ENCODE data around the gene GOLPH3L. TPM values are rescaled to one million over a fixed set of nuclear protein-coding genes. Genes with fewer than 3 reads are reported as not detected.

Gene GOLPH3L
- total and polyA plus RNA-seq, 7 donors = 18.1 to 66.6 (median 26.5) TPM

DNA sequence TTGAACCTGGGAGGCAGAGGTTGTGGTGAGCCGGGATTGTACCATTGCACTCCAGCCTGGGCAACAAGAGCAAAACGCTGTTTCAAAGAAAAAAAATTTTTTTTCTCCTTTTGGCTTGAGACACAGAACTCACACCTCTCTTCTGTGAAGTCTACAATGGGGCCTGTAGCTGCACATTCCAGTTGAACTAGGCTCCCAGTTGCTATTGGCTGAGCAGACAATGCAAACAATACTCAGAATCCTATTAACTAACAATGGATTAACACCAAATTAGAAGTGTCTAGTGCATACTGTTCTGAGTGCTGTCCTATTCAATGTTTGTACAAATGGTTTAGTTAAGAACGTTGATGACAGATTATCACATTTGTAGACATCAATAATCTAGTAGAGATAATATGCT lies 100.0 kb downstream of the GOLPH3L start:
- Histone ChIP-seq H3K27ac (no peak overlapping the region), H3K4me1 (no peaks in the 10 kb centered on the region), H3K4me3 (no peak overlapping the region), H3K27me3 (no peaks in the 10 kb centered on the region), H3K9me3 (no peaks in the 10 kb centered on the region), H3K36me3 (peaks cover 0 to 10% (median 7%) of the 10 kb centered on the region in 4 donors)
- intact Hi-C loops (cut with DNase I) = no loop called here
- TF ChIP-seq EP300 (IDR thresholded peaks at IDR 0.05) (no peak), POLR2AphosphoS5 (IDR thresholded peaks at IDR 0.05) (no peak), POLR2A (IDR thresholded peaks at IDR 0.05) (no peak)
- TF ChIP-seq, protein P1, sequence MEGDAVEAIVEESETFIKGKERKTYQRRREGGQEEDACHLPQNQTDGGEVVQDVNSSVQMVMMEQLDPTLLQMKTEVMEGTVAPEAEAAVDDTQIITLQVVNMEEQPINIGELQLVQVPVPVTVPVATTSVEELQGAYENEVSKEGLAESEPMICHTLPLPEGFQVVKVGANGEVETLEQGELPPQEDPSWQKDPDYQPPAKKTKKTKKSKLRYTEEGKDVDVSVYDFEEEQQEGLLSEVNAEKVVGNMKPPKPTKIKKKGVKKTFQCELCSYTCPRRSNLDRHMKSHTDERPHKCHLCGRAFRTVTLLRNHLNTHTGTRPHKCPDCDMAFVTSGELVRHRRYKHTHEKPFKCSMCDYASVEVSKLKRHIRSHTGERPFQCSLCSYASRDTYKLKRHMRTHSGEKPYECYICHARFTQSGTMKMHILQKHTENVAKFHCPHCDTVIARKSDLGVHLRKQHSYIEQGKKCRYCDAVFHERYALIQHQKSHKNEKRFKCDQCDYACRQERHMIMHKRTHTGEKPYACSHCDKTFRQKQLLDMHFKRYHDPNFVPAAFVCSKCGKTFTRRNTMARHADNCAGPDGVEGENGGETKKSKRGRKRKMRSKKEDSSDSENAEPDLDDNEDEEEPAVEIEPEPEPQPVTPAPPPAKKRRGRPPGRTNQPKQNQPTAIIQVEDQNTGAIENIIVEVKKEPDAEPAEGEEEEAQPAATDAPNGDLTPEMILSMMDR (IDR thresholded peaks at IDR 0.05) = no peak
- DNase-seq = no peak
- WGBS, 2 donors = 82 to 89% methylated on average over 3 of the region's 3 CpGs

Small RNA genes within 50 kb of the gene (small RNA-seq; reads per million reads assigned to genes)
- gene RF00015 (0 reads per million in 3 donors), gene RF00561 (0 reads per million in 3 donors), gene RNU6-1042P (0 reads per million in 3 donors)

Other genes with a start within 250 kb of the GOLPH3L start
- gene TARS2, start 209.7 kb downstream of the GOLPH3L start, total RNA-seq = 10 to 100 TPM in 2 of 4 donors, 1 to 10 TPM in 2; 8.1 to 13.3 (median 10.4) TPM
- gene TARS2, start 209.7 kb downstream of the GOLPH3L start, polyA plus RNA-seq = 10 to 100 TPM in 1 of 3 donors, 1 to 10 TPM in 2; 4.6 to 16.9 (median 6.0) TPM
- 10 to 100 TPM in 3 of 4 donors, 1 to 10 TPM in 1; 9.2 to 23.8 (median 13.8) TPM for gene ECM1, start 189.0 kb downstream of the GOLPH3L start, total RNA-seq
- gene ECM1, start 189.0 kb downstream of the GOLPH3L start, polyA plus RNA-seq = 1 to 10 TPM; 2.1 to 8.7 (median 3.0) TPM
- gene FALEC, start 181.4 kb downstream of the GOLPH3L start, total RNA-seq = not detected
- under 1 TPM in 1 of 3 donors, not detected in 2; 0.35 TPM for gene FALEC, start 181.4 kb downstream of the GOLPH3L start, polyA plus RNA-seq
- gene ADAMTSL4, start 147.7 kb downstream of the GOLPH3L start, total RNA-seq = 10 to 100 TPM; 14.6 to 36.0 (median 24.3) TPM
- gene ADAMTSL4, start 147.7 kb downstream of the GOLPH3L start, polyA plus RNA-seq = 10 to 100 TPM in 1 of 3 donors, 1 to 10 TPM in 2; 2.1 to 14.0 (median 4.8) TPM
- 100 to 1,000 TPM; 159 to 352 (median 212) TPM for gene MCL1, start 117.5 kb downstream of the GOLPH3L start, total RNA-seq
- 100 to 1,000 TPM; 119 to 194 (median 153) TPM for gene MCL1, start 117.5 kb downstream of the GOLPH3L start, polyA plus RNA-seq
- 100 to 1,000 TPM; 114 to 150 (median 129) TPM for gene ENSA, start 67.5 kb downstream of the GOLPH3L start, total RNA-seq
- gene ENSA, start 67.5 kb downstream of the GOLPH3L start, polyA plus RNA-seq = 100 to 1,000 TPM; 181 to 242 (median 217) TPM
- not detected for gene HORMAD1, start 23.7 kb upstream of the GOLPH3L start, total RNA-seq
- gene HORMAD1, start 23.7 kb upstream of the GOLPH3L start, polyA plus RNA-seq = under 1 TPM in 2 of 3 donors, not detected in 1; 0.32 to 0.69 TPM
- gene CTSS, start 68.6 kb upstream of the GOLPH3L start, total RNA-seq = 10 to 100 TPM; 16.3 to 63.3 (median 44.6) TPM
- 100 to 1,000 TPM in 2 of 3 donors, 10 to 100 TPM in 1; 69.7 to 267 (median 264) TPM for gene CTSS, start 68.6 kb upstream of the GOLPH3L start, polyA plus RNA-seq
- gene CTSK, start 111.1 kb upstream of the GOLPH3L start, total RNA-seq = 100 to 1,000 TPM in 1 of 4 donors, 10 to 100 TPM in 3; 33.5 to 114 (median 82.7) TPM
- 10 to 100 TPM in 2 of 3 donors, 1 to 10 TPM in 1; 7.6 to 66.3 (median 56.5) TPM for gene CTSK, start 111.1 kb upstream of the GOLPH3L start, polyA plus RNA-seq
- gene ARNT, start 179.4 kb upstream of the GOLPH3L start, total RNA-seq = 10 to 100 TPM; 39.9 to 64.8 (median 56.6) TPM
- gene ARNT, start 179.4 kb upstream of the GOLPH3L start, polyA plus RNA-seq = 10 to 100 TPM; 19.1 to 22.8 (median 21.5) TPM
- not detected for gene CTXND2, start 190.0 kb upstream of the GOLPH3L start, total RNA-seq
- gene CTXND2, start 190.0 kb upstream of the GOLPH3L start, polyA plus RNA-seq = not detected
- 10 to 100 TPM; 23.9 to 36.0 (median 30.3) TPM for gene SETDB1, start 229.2 kb upstream of the GOLPH3L start, total RNA-seq
- 10 to 100 TPM in 1 of 3 donors, 1 to 10 TPM in 2; 5.5 to 24.5 (median 9.0) TPM for gene SETDB1, start 229.2 kb upstream of the GOLPH3L start, polyA plus RNA-seq

All from sigmoid colon (tissue), 7 donors.